H1 (cell line): ENCODE data around the gene CADM1. TPM values are rescaled to one million over a fixed set of nuclear protein-coding genes. Genes with fewer than 3 reads are reported as not detected.
A peak's percentile ranks its signal among the peaks of the same experiment; 100 is the strongest.

Experiments
- CTCF ChIA-PET: fragments of 300-600 bp; sonication (Branson Sonifier 250); formaldehyde crosslinking; loops from one replicate; lab custom pipeline; 2021; ENCODE audit not compliant: partially characterized antibody; lab: Charles Lee
- POLR2A ChIA-PET: fragments of 300-600 bp; sonication (Branson Sonifier 250); formaldehyde crosslinking; loops from one replicate; lab custom pipeline; 2021; ENCODE audit warnings: inconsistent platforms; ENCODE audit not compliant: partially characterized antibody; lab: Charles Lee
- DNase-seq, 2 experiments: peaks; one replicate each; pipeline versions ENCODE4 v3.0.0 to v3.0.0-alpha.2; 2010 to 2022; ENCODE audit warnings: low spot score in 2 of 2, low read depth in 1 of 2, mixed read lengths in 1 of 2
- FAIRE-seq: peaks from 2 replicates; lab custom pipeline; 2011; peaks lifted over from hg19 to GRCh38; lab: Jason Lieb, UNC
- H2AFZ ChIP-seq: 2 replicates; pipeline ENCODE4 v1.8.1; 2012; ENCODE audit warnings: low read length, inconsistent platforms
- H2AK5ac ChIP-seq: 2 replicates; pipeline ENCODE4 v1.6.1; 2013; ENCODE audit warnings: low read depth, low read length
- H2BK120ac ChIP-seq: replicated peaks from 2 replicates; pipeline ENCODE3; 2013; ENCODE audit warnings: low read depth, low read length, inconsistent platforms
- H2BK12ac ChIP-seq: 2 replicates; pipeline ENCODE4 v1.6.1; 2013; ENCODE audit warnings: low read depth, low read length
- H2BK15ac ChIP-seq: 2 replicates; pipeline ENCODE4 v1.6.1; 2013; ENCODE audit warnings: low read length
- H2BK20ac ChIP-seq: 2 replicates; pipeline ENCODE4 v1.6.1; 2013; ENCODE audit warnings: low read length
- H2BK5ac ChIP-seq: 2 replicates; pipeline ENCODE4 v1.6.1; 2013; ENCODE audit warnings: low read depth, low read length
- H3K14ac ChIP-seq: 2 replicates; pipeline ENCODE4 v1.6.1; 2013; ENCODE audit warnings: inconsistent platforms; ENCODE audit not compliant: insufficient read length
- H3K18ac ChIP-seq: 2 replicates; pipeline ENCODE4 v1.6.1; 2013; ENCODE audit warnings: low read length; ENCODE audit errors: extremely low read depth
- H3K23ac ChIP-seq: 2 replicates; pipeline ENCODE4 v1.6.1; 2013; ENCODE audit warnings: inconsistent platforms; ENCODE audit not compliant: insufficient read length
- H3K23me2 ChIP-seq: 2 replicates; pipeline ENCODE4 v1.6.1; 2013; ENCODE audit warnings: low read depth, low read length
- H3K27ac ChIP-seq: 2 replicates; pipeline ENCODE4 v1.6.1; 2011; ENCODE audit warnings: low read depth, low read length, inconsistent platforms
- H3K27me3 ChIP-seq, 4 experiments: replicated peaks in 1 of 4; 1 replicate in 1 of 4; 2 replicates in 3 of 4; pipeline versions ENCODE4 v1.6.1 to v1.8.1; 2011 to 2013; ENCODE audit warnings: low read length in 3 of 4, mild to moderate bottlenecking in 3 of 4, inconsistent platforms in 2 of 4, mixed read lengths in 2 of 4, moderate library complexity in 1 of 4; ENCODE audit not compliant: control insufficient read depth in 3 of 4, insufficient read depth in 3 of 4; ENCODE audit errors: extremely low read depth in 1 of 4
- H3K36me3 ChIP-seq, 4 experiments: 2 replicates each; pipeline versions ENCODE4 v1.6.1 to v1.8.1; 2011 to 2013; ENCODE audit warnings: mild to moderate bottlenecking in 4 of 4, low read length in 3 of 4, moderate library complexity in 2 of 4, control low read depth in 1 of 4, inconsistent platforms in 1 of 4; ENCODE audit not compliant: insufficient read depth in 4 of 4, control insufficient read depth in 2 of 4
- H3K4ac ChIP-seq: replicated peaks from 2 replicates; pipeline ENCODE3; 2013; ENCODE audit warnings: low read length, low read depth, mixed read lengths, inconsistent platforms; ENCODE audit not compliant: insufficient read length
- H3K4me1 ChIP-seq, 4 experiments: replicated peaks in 1 of 4; 1 replicate in 1 of 4; 2 replicates in 3 of 4; pipeline versions ENCODE4 v1.6.1 to v1.8.1; 2011 to 2013; ENCODE audit warnings: low read length in 3 of 4, inconsistent platforms in 2 of 4, mixed read lengths in 1 of 4; ENCODE audit not compliant: insufficient read depth in 4 of 4, control insufficient read depth in 3 of 4
- H3K4me2 ChIP-seq, 2 experiments: 2 replicates each; pipeline versions ENCODE4 v1.6.1 to v1.8.1; 2011 to 2013; ENCODE audit warnings: low read depth in 2 of 2, low read length in 2 of 2, control low read depth in 1 of 2, inconsistent platforms in 1 of 2, mild to moderate bottlenecking in 1 of 2; ENCODE audit not compliant: insufficient read depth in 1 of 2
- H3K4me3 ChIP-seq, 4 experiments: fragments of 200-600, 300-600 bp in 1 of 4; sonication (generic), shearing (Covaris generic), sonication (Bioruptor Twin) in 1 of 4; 2 replicates each; pipeline versions ENCODE4 v1.5.1 to v1.8.1; 2011 to 2016; ENCODE audit warnings: low read length in 4 of 4, low read depth in 3 of 4, control low read depth in 2 of 4, inconsistent platforms in 2 of 4, mild to moderate bottlenecking in 2 of 4, mixed read lengths in 1 of 4, moderate library complexity in 1 of 4; ENCODE audit not compliant: insufficient read depth in 2 of 4; ENCODE audit errors: extremely low read depth in 1 of 4
- H3K56ac ChIP-seq: replicated peaks from 2 replicates; pipeline ENCODE3; 2013; ENCODE audit warnings: low read depth, mild to moderate bottlenecking, mixed read lengths, low read length, inconsistent platforms; ENCODE audit not compliant: insufficient read length
- H3K79me1 ChIP-seq: 2 replicates; pipeline ENCODE4 v1.6.1; 2013; ENCODE audit warnings: low read depth, low read length, control low read depth
- H3K79me2 ChIP-seq, 2 experiments: 2 replicates each; pipeline versions ENCODE4 v1.6.1 to v1.8.1; 2012 to 2013; ENCODE audit warnings: low read length in 2 of 2, mild to moderate bottlenecking in 2 of 2, inconsistent platforms in 1 of 2; ENCODE audit not compliant: insufficient read depth in 2 of 2, control insufficient read depth in 1 of 2
- H3K9ac ChIP-seq, 4 experiments: replicated peaks in 1 of 4; 1 replicate in 1 of 4; 2 replicates in 3 of 4; pipeline versions ENCODE4 v1.6.1 to v1.8.1; 2011 to 2013; ENCODE audit warnings: low read depth in 3 of 4, low read length in 3 of 4, control low read depth in 2 of 4, mild to moderate bottlenecking in 2 of 4, moderate library complexity in 2 of 4, inconsistent platforms in 1 of 4; ENCODE audit errors: extremely low read depth in 1 of 4
- H3K9me3 ChIP-seq, 2 experiments: 2 replicates each; pipeline versions ENCODE4 v1.6.1 to v1.8.1; 2012 to 2013; ENCODE audit warnings: mild to moderate bottlenecking in 2 of 2, moderate library complexity in 2 of 2, control low read depth in 1 of 2, inconsistent platforms in 1 of 2, low read depth in 1 of 2, low read length in 1 of 2, mixed read lengths in 1 of 2; ENCODE audit not compliant: insufficient read depth in 2 of 2
- H4K20me1 ChIP-seq, 2 experiments: replicated peaks in 1 of 2; 2 replicates each; pipeline versions ENCODE3 to v1.8.1; 2011 to 2013; ENCODE audit warnings: inconsistent platforms in 2 of 2, low read length in 2 of 2, mild to moderate bottlenecking in 1 of 2; ENCODE audit not compliant: insufficient read depth in 2 of 2, control insufficient read depth in 1 of 2
- H4K5ac ChIP-seq: 2 replicates; pipeline ENCODE4 v1.6.1; 2013; ENCODE audit warnings: low read length, low read depth, mixed read lengths, inconsistent platforms; ENCODE audit not compliant: insufficient read length
- H4K8ac ChIP-seq: 2 replicates; pipeline ENCODE4 v1.8.0; 2013; ENCODE audit warnings: mild to moderate bottlenecking, moderate library complexity, low read length, inconsistent platforms; ENCODE audit not compliant: insufficient read depth; ENCODE audit errors: extremely low read depth
- H4K91ac ChIP-seq: replicated peaks from 2 replicates; pipeline ENCODE3; 2013; ENCODE audit warnings: low read length, mixed read lengths, inconsistent platforms; ENCODE audit not compliant: insufficient read length
- BACH1 ChIP-seq: IDR thresholded peaks from 2 replicates; pipeline ENCODE4 v1.6.1; 2012; ENCODE audit warnings: low read length, improper control_type of control experiment
- BCL11A ChIP-seq, 2 experiments: IDR thresholded peaks; one replicate each; pipeline ENCODE4 v1.6.1; 2011; ENCODE audit warnings: low read depth in 2 of 2, low read length in 2 of 2, mild to moderate bottlenecking in 2 of 2
- CHD1 ChIP-seq: IDR thresholded peaks from 2 replicates; pipeline ENCODE4 v1.6.1; 2012; ENCODE audit warnings: low read depth, low read length, improper control_type of control experiment
- CTBP2 ChIP-seq: IDR thresholded peaks from 2 replicates; pipeline ENCODE4 v1.7.0; 2011; ENCODE audit warnings: borderline replicate concordance, mild to moderate bottlenecking, moderate library complexity, mixed read lengths, low read length; ENCODE audit not compliant: insufficient read depth, insufficient read length
- E2F6 ChIP-seq: IDR thresholded peaks from 2 replicates; pipeline ENCODE4 v1.6.1; 2012; ENCODE audit warnings: inconsistent platforms
- SP4 ChIP-seq: IDR thresholded peaks from 2 replicates; pipeline ENCODE4 v1.6.1; 2012; ENCODE audit warnings: low read length, inconsistent platforms
- SRF ChIP-seq: IDR thresholded peaks from 2 replicates; pipeline ENCODE4 v1.6.1; 2011; ENCODE audit warnings: mild to moderate bottlenecking, low read depth, low read length, moderate library complexity
- TBP ChIP-seq: IDR thresholded peaks from 2 replicates; pipeline ENCODE4 v1.6.1; 2011; ENCODE audit warnings: low read depth, low read length, improper control_type of control experiment
- TCF12 ChIP-seq: IDR thresholded peaks from 2 replicates; pipeline ENCODE4 v1.6.1; 2011; ENCODE audit warnings: low read depth, mild to moderate bottlenecking, low read length
- TEAD4 ChIP-seq: IDR thresholded peaks from 2 replicates; pipeline ENCODE4 v1.6.1; 2012; ENCODE audit warnings: low read depth, low read length, inconsistent platforms, mixed read lengths
- USF2 ChIP-seq: IDR thresholded peaks from 2 replicates; pipeline ENCODE4 v1.6.1; 2011; ENCODE audit warnings: low read length, improper control_type of control experiment
- WGBS, 2 experiments: shearing (Covaris generic) in 1 of 2; methylation state at CpG; one replicate each; pipeline versions ENCODE4 v1.1.6 to v1.1.7; 2013 to 2015; ENCODE audit warnings: low lambda C conversion rate in 2 of 2, mixed read lengths in 2 of 2, inconsistent platforms in 1 of 2, low coverage in 1 of 2, missing lambda C conversion rate in 1 of 2; ENCODE audit not compliant: insufficient replicate concordance in 2 of 2, insufficient coverage in 1 of 2, insufficient read length in 1 of 2; ENCODE audit errors: extremely low coverage in 1 of 2, missing lambda C conversion rate in 1 of 2; 5-methylcytosine and 5-hydroxymethylcytosine counted together
- polyA plus RNA-seq, 7 experiments: library from polyadenylated mRNA; depleted of rRNA in 3 of 7; stranded (reverse) in 5 of 7; unstranded in 2 of 7; fragments of >200 nt in 5 of 7; fragments of 200-250 nt in 2 of 7; gene quantifications; 1 replicate in 5 of 7; 2 replicates in 1 of 7; 4 replicates in 1 of 7; pipeline versions ENCODE4 v1.2.1 to v1.2.3, GENCODE V29; 2011 to 2013; ENCODE audit warnings: missing spikeins in 2 of 7, mixed read lengths in 2 of 7
- total RNA-seq: library from RNA; stranded (reverse); fragmentation: NEBNext Ultra II Directional; extraction: Animal tissue kit (Norgen Biotek cat#: 25700); gene quantifications from 2 replicates; pipeline ENCODE4 v1.2.1, GENCODE V29; 2021

Gene CADM1
- total and polyA plus RNA-seq, 2 of the 8 experiments (the other 6 are each of a cell fraction or from before 2014, with no cell fraction given) = 8.3 to 25.3 TPM

DNA sequence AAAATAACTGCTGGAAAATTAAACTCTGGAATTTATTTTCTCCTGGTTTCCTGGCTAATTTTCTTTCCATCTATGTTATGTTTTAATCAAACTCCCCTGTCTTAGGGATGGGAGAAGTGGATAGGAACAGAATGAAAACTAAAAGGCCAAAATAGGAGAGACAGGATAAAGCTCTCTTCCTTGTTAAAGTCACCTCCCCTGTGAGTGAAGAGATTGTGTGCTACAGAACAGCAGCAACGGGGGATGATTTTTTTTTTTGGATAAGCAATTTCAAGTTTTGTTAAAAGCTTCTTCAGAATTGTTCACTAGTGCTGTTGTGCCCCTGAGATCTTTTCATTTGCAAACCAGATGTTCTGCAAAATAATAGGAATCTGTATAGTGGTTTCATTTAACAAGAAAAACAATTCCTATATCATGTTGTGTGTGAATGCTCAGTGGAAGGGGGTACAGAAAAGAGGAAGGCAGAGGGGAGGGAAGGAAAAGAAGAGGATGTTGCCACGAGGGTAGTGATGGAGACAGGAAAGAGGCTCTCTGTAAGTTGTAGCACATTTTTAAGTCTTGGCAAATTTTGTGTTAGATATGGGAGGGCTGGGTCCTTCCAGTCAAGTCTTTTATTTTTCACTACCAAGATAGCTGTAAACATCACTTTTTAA is 301.2 kb downstream of the CADM1 start:
- Histone ChIP-seq H3K18ac (no peak overlapping the region), H2BK20ac (no peak overlapping the region), H2BK5ac (no peak overlapping the region), H4K91ac (no peak overlapping the region), H3K23me2 (no peaks in the 10 kb centered on the region), H3K79me2 (no peaks in the 10 kb centered on the region), H3K79me1 (no peaks in the 10 kb centered on the region), H3K56ac (no peak overlapping the region), H3K23ac (no peak overlapping the region), H3K4ac (no peak overlapping the region), H4K20me1 (no peaks in the 10 kb centered on the region), H3K4me2 (peak overlapping the region in 1 of 2 experiments; percentile 27; a peak in 1 of 4 replicates), H3K9me3 (no peaks in the 10 kb centered on the region), H3K14ac (no peak overlapping the region), H2AK5ac (no peak overlapping the region), H2AFZ (no peak overlapping the region), H2BK12ac (no peak overlapping the region), H4K5ac (no peak overlapping the region), H3K4me3 (no peak overlapping the region), H3K27ac (no peak overlapping the region), H2BK15ac (no peak overlapping the region), H3K36me3 (no peaks in the 10 kb centered on the region), H2BK120ac (no peak overlapping the region), H3K4me1 (peaks cover 0 to 7% (median 4%) of the 10 kb centered on the region in 4 experiments; a peak in 4 of 7 replicates), H4K8ac (no peak overlapping the region), H3K9ac (no peak overlapping the region), H3K27me3 (no peaks in the 10 kb centered on the region; a peak in 1 of 7 replicates)
- CTCF ChIA-PET = interaction anchor here (0.6 to 1.4 kb wide), 5 partner anchors 11 to 1503 kb away, joined by 3 to 6 read pairs (median 3); no protein-coding TSS in a partner anchor
- DNase-seq = no peak
- POLR2A ChIA-PET = interaction anchor here (0.7 kb wide), 1 partner anchor 10 kb away, joined by 3 read pairs; no protein-coding TSS in a partner anchor
- FAIRE-seq = no peak
- WGBS, 2 experiments = 21% methylated on average over 2 of the region's 2 CpGs; no CpG with 5 or more reads in 1 of the 2 experiments
- TF ChIP-seq TBP (no peak), CHD1 (no peak), SP4 (no peak), USF2 (no peak), E2F6 (no peak), CTBP2 (no peak), SRF (no peak), BACH1 (no peak), BCL11A (IDR thresholded peaks at IDR 0.05; ENCODE audit: low read depth in 2 of 2, low read length in 2 of 2) (no peak), TCF12 (no peak), TEAD4 (no peak)
